ENCODE measurements around the gene CYP4B1.

DNA sequence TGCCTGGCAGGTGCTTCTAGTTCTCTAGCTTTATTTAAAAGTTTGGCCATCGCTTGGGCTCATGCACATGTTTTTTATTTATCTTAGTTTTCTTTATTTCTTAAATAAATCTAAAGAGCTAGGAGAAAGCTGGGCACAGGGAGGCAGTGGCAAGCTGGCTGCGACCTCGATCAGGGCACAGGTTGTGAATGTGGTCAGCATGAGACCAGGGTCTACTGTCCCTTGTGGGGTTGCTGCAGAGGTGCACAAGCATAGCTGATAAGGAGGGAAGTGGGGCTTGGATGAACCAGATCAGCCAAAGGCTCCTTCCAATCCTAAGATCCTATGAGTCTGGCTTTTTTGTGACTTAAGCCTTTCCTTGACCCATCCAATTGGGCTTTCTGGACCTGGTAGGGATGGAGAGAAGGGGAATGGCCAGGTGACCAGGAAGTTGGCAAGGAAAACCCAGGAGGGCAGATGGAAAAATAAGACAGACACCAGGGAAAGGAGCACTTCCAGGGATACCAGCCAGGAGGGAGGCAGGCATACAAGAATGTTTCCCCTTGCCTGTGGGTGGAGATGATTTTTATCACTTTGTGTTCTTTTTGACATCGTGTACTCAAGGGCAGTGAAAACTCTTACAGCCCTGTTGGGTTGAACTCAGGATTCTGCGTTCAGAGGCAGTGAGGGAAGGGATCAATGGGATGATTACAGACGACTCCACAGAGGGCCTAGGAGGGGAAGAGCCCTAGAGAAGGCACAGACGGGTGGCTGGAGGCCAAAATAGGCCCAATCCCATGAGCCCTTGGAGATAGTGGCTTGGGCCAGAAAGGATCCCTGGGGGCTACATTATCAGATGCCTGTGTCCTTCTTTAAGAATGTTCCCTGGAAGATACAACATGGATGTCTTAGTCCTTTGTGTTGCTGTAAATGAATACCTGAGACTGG, 8.5 kb downstream of the CYP4B1 start:
- no peak for TF ChIP-seq EP300 (IDR thresholded peaks at IDR 0.05; ENCODE audit: borderline replicate concordance)
- TF ChIP-seq NFIC (IDR thresholded peaks at IDR 0.05), result no peak
- TF ChIP-seq TAF1 (IDR thresholded peaks at IDR 0.05; ENCODE audit: low read depth), result no peak
- no peak for TF ChIP-seq TCF12 (IDR thresholded peaks at IDR 0.05; ENCODE audit: low read depth)
- TF ChIP-seq MAX (IDR thresholded peaks at IDR 0.05), result no peak
- no peak for TF ChIP-seq EGR1 (IDR thresholded peaks at IDR 0.05)
- TF ChIP-seq, protein P1, sequence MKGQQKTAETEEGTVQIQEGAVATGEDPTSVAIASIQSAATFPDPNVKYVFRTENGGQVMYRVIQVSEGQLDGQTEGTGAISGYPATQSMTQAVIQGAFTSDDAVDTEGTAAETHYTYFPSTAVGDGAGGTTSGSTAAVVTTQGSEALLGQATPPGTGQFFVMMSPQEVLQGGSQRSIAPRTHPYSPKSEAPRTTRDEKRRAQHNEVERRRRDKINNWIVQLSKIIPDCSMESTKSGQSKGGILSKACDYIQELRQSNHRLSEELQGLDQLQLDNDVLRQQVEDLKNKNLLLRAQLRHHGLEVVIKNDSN (IDR thresholded peaks at IDR 0.05), result no peak
- TF ChIP-seq ZBTB7A (IDR thresholded peaks at IDR 0.05; ENCODE audit: low read depth), result no peak
- TF ChIP-seq RAD21 (IDR thresholded peaks at IDR 0.05; ENCODE audit: low read depth), result no peak
- TF ChIP-seq YY1 (IDR thresholded peaks at IDR 0.05; ENCODE audit: low read depth), result no peak
